AG04449 (cell line): Measurements from ENCODE around the gene SDF4.

Experiments
- CTCF ChIA-PET: fragments of 350-600 bp; formaldehyde crosslinking; extraction: SDS; loops from one replicate; lab custom pipeline; 2021; ENCODE audit warnings: antibody characterized with exemption; lab: Yijun Ruan, JAX
- POLR2A ChIA-PET: fragments of 400-600, 350-600 bp; formaldehyde crosslinking; extraction: SDS; loops from one replicate; lab custom pipeline; 2020; ENCODE audit warnings: antibody characterized with exemption, inconsistent platforms; lab: Yijun Ruan, JAX
- DNase-seq: peaks from one replicate; pipeline ENCODE4 v3.0.0-alpha.2; 2010; ENCODE audit warnings: low read depth, low spot score
- H3K4me3 ChIP-seq: 2 replicates; pipeline ENCODE4 v1.5.1; 2011; ENCODE audit warnings: low read depth, mild to moderate bottlenecking, control low read depth, low read length
- CTCF ChIP-seq: IDR thresholded peaks from one replicate; pipeline ENCODE4 v1.5.1; 2011; ENCODE audit warnings: mild to moderate bottlenecking, moderate library complexity, low read length, control low read depth, inconsistent platforms; ENCODE audit not compliant: insufficient read depth; ENCODE audit errors: missing control alignments

Gene SDF4

DNA sequence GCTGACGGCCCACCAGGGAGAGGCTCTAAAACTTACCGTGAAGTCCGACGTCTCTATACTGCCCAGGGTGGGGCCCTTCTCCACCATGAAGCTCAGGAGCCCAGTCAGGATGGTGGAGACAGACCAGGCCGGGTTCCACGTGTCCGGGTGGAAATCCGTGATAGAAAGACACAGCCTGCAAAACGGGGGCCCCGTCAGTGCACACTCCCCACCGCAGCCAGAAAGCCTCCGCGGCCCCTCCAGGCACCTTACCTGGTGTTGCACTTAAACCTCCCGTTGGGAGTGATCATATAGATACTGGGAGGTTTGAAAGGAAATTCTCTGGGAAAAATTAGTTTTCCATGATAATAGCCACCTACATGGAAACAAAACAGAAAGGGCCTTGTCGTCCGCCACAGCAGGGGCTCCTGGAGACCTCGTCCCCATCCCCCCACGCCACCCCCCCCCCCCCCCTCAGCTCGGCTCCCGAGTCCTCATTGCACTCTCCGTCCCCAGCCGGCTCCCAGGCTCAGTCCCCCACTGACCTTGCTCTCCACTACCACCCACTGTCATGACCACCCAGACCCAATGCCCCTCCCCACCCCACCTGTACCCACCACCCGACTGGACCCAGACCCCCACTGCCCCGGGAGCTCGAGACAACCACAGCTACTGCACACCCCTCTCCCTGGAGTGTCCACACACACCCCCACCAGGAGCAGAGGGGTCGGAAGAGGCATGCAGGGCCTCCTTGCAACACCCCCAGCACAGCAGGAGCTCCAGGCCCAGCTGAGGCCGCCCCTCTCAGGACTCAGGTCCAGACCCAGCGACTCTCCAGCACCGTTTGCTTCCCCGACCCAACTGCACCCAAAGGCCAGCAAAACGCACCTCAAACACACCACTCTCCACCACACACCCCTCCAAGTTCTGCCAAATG, 25.4 kb upstream of the SDF4 start:
- ChIA-PET POLR2A (no interaction called here), CTCF (interaction anchor here (0.6 to 2.0 kb wide), 2 partner anchors 135 to 253 kb away, joined by 3 to 4 read pairs; no protein-coding TSS in a partner anchor)

DNA sequence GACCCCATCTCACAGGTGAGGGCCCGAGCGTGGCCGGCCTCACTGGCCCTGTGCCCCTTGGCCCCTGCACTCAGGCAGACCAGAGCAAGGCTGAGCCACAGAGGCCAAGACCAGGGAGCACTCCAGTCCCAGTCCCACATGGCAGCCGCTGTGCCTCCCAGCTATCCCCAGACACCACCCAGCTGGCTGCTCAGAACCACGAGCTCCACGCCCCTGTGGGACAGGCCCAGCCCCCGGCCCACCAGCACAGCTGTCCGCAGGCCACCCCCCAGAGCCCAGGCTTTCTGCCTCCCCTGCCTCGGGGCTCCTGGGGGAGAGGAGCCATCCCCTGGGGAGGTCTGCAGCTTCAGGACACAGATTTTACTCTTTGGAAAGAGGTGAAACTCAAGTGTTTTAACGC, 23.8 kb upstream of the SDF4 start:
- TF ChIP-seq CTCF, result no peak
- CTCF ChIA-PET, result no interaction called here
- POLR2A ChIA-PET, result no interaction called here
- no peak for DNase-seq
- H3K4me3 ChIP-seq, result no peak overlapping the region

More for the DNA sequence above, 25.4 kb upstream of the SDF4 start:
- no peak overlapping the region for H3K4me3 ChIP-seq
- no peak for TF ChIP-seq CTCF
- DNase-seq, result no peak

DNA sequence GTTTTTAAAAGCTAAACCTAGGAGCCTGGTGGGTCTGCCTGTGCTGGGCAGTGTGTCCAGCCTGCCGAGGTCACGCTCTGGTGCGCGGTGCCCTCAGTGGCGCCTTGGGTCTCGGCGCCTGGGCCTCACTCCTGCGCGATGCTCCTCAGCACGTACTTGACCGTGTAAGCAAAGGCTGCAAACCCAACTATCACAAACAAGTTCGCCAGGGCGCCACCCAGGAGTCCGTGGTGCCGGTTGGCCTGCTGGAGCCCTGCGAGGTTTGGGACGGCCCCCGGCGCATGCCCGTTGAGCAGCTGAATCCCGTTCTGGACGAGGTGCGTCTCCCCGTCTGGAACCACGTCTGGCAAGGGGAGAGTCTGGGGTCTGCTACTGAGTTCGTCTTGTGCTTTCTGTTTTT, 23.3 kb upstream of the SDF4 start:
- TF ChIP-seq CTCF, result no peak
- no peak overlapping the region for H3K4me3 ChIP-seq
- POLR2A ChIA-PET, result no interaction called here
- no peak for DNase-seq
- CTCF ChIA-PET, result interaction anchor here (0.8 to 1.1 kb wide), 2 partner anchors 133 to 134 kb away, joined by 3 read pairs; no protein-coding TSS in a partner anchor

- POLR2A ChIA-PET, result no interaction called here
- no peak for TF ChIP-seq CTCF
- DNase-seq, result no peak
- CTCF ChIA-PET, result interaction anchor here (0.8 to 1.1 kb wide), 2 partner anchors 132 to 134 kb away, joined by 3 read pairs; no protein-coding TSS in a partner anchor
- H3K4me3 ChIP-seq, result no peak overlapping the region
Observed at GRCh38 chr1:1254667-1254998, 22.8 kb upstream of the SDF4 start.

DNA sequence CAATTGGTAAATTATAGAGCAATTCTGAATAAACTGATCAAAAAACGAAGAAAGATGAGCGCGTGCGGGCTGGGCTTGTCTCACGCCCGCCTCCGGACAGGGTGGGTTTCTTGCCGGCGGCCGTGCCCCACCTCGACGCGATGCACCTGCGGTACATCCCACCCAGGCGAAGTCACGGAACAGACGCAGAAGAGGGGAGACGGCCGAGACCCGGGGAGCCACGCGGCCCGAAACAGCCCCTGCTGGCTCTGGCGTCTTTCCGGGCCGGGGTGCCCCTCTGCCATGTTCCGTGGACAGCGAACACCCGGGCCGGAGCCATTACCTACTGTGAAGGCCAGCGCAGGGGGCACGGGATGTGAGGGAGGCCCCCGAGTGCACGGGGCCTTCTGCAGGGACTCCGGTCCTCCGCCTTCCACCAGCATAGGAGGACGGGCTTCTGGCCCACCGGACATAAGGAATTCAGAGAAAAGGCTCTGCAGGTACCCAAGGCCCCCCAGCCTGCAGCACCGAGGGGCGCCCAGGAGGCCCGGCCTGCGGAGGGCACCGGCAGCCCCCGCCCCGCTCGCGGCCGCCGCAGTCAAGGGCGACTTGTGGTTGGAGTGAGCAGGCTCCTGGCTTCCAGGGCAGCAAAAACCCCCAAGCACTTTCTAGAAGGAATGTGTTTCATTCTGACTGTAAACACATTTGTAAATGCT, 22.3 kb upstream of the SDF4 start:
- CTCF ChIA-PET, result interaction anchor here (0.8 to 1.1 kb wide), 2 partner anchors 132 to 133 kb away, joined by 3 read pairs; no protein-coding TSS in a partner anchor
- TF ChIP-seq CTCF, result no peak
- H3K4me3 ChIP-seq, result no peak overlapping the region
- POLR2A ChIA-PET, result no interaction called here
- DNase-seq, result no peak

DNA sequence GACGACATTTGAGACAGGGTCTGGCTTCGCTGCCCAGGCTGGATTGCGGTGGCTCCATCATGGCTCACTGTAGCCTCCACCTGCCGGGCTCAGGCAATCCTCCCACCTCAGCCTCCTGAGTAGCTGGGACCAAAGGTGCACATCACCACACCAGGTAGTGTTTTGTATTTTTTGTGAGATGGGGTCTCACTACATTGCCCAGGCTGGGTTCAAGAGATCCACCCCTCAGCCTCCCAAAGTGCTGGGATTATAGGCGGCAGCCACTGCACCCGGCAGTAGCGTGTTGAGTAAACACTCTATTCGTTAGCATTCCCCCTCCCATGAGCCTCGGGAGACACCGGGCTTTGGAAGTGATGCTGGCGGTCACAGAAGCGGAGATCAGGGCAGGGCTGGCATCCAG, 21.5 kb upstream of the SDF4 start:
- no peak for TF ChIP-seq CTCF
- POLR2A ChIA-PET, result no interaction called here
- no peak for DNase-seq
- no peak overlapping the region for H3K4me3 ChIP-seq
- CTCF ChIA-PET, result interaction anchor here (4.1 kb wide), 1 partner anchor 131 kb away, joined by 37 read pairs; no protein-coding TSS in a partner anchor
